Measurements from ENCODE around the gene CYSRT1. TPM values are rescaled to one million over a fixed set of nuclear protein-coding genes. Genes with fewer than 3 reads are reported as not detected.
A peak's percentile ranks its signal among the peaks of the same experiment; 100 is the strongest.

Gene CYSRT1
- total RNA-seq, 4 donors from 2014 or later: 0.94 to 2.3 (median 1.3) TPM; not detected in 1

DNA sequence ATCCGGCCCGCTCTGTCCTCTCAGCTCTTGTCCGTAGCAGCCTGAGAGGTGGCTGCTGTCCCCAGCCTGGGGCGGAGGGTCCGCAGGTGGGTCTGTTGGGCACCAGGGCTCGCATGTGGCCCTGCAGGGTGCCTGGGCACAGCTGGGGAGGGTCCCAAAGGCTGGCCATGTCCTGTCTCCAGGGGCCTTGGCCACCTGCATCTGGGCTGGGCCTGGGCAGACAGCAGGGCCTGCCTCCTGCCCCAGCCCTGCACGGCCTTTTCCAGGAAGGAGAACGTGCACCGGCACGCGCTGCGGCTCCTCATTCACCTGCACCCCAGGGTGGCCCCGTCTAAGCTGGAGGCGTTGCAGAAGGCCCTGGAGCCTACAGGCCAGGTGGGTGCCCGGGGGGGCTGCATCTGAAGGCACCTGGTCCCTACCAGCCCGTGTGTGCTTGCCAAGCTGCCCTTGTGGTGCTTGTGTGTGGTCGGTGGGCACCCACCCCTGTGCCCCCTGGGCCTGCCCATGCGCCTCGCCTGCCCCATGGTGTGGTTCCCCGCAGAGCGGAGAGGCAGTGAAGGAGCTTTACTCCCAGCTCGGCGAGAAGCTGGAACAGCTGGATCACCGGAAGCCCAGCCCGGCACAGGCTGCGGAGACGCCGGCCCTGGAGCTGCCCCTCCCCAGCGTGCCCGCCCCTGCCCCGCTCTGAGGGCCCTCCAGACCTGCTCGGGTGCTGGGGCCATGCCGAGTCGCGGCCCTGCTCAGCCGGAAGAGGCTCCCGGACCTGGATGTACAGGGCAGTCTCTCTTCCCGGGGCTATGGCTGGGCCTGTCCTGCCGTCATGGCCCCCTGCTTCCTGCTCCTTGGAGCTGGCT is 47.5 kb downstream of the CYSRT1 start:
- intact Hi-C loops (cut with DNase I): no loop called here
- Histone ChIP-seq H3K36me3 (peaks cover 11 to 19% of the 10 kb centered on the region in 2 donors), H3K4me3 (replicated peaks in 1 of 3) (no peak overlapping the region), H3K4me1 (peaks cover 22 to 34% of the 10 kb centered on the region in 2 donors), H3K27me3 (no peaks in the 10 kb centered on the region), H3K9me3 (no peaks in the 10 kb centered on the region), H3K27ac (no peak overlapping the region)
- WGBS, 2 donors: 89 to 92% methylated on average over 3 to 27 of the region's 39 CpGs
- no peak for DNase-seq
- TF ChIP-seq POLR2A (IDR thresholded peaks at IDR 0.05) (no peak), CTCF (IDR thresholded peaks at IDR 0.05) (no peak)

- peaks cover 11 to 19% of the 10 kb centered on the region in 2 donors for H3K36me3 ChIP-seq
- no peak for DNase-seq
- whole genome bisulfite sequencing, 2 donors: 92 to 95% methylated on average over 9 to 13 of the region's 13 CpGs
Observed at GRCh38 chr9:137273095-137273490, 48.1 kb downstream of the CYSRT1 start.

DNA sequence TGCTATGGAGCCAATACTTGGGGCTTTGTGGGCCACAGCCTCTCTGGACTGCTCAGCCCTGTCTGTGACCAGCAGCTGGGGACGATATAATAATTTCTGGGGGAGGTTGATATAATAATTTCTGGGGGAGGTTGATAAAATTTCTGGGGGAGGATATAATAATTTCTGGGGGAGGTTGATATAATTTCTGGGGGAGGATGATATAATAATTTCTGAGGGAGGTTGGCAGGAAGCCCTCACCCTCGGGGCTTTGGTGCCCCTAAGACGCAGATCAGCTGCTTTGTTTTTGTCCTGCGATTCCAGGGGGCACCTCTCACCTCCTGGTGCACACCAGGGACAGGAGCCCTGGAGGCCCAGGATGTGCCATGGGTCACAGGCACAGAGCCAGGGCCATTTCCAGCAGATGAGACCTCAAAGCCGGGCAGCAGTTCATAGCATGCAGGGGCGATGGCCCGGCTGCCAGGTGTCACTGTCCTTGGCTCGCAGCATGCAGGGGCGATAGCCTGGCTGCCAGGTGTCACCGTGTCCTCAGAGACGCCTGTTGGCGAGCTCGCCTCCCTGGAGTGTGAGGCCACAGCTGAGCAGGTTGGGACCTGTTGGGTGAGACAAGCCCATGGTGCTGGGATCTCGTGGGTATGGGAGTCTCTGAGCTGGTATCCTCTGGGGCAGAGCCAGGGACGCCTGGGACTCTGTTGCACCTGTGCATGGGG is 48.8 kb downstream of the CYSRT1 start:
- Histone ChIP-seq H3K4me3 (replicated peaks in 1 of 3) (no peak overlapping the region), H3K27ac (peak overlapping the region in 2 of 3 donors; percentile 41 to 46), H3K9me3 (no peaks in the 10 kb centered on the region), H3K4me1 (peaks cover 32 to 42% of the 10 kb centered on the region in 2 donors), H3K27me3 (no peaks in the 10 kb centered on the region), H3K36me3 (peaks cover 11 to 19% of the 10 kb centered on the region in 2 donors)
- 74 to 77% methylated on average over 6 to 12 of the region's 15 CpGs for WGBS, 2 donors
- peak in 1 of 2 donors; percentile 15 for DNase-seq
- TF ChIP-seq POLR2A (IDR thresholded peaks at IDR 0.05): no peak
- no peak for TF ChIP-seq CTCF (IDR thresholded peaks at IDR 0.05)
- intact Hi-C loops (cut with DNase I): no loop called here

More at GRCh38 chr9:137273095-137273490, 48.1 kb downstream of the CYSRT1 start:
- Histone ChIP-seq H3K9me3 (no peaks in the 10 kb centered on the region), H3K4me3 (replicated peaks in 1 of 3) (no peak overlapping the region), H3K4me1 (peaks cover 29 to 40% of the 10 kb centered on the region in 2 donors), H3K27me3 (no peaks in the 10 kb centered on the region), H3K27ac (no peak overlapping the region)
- intact Hi-C loops (cut with DNase I): no loop called here
- no peak for TF ChIP-seq CTCF (IDR thresholded peaks at IDR 0.05)
- no peak for TF ChIP-seq POLR2A (IDR thresholded peaks at IDR 0.05)

DNA sequence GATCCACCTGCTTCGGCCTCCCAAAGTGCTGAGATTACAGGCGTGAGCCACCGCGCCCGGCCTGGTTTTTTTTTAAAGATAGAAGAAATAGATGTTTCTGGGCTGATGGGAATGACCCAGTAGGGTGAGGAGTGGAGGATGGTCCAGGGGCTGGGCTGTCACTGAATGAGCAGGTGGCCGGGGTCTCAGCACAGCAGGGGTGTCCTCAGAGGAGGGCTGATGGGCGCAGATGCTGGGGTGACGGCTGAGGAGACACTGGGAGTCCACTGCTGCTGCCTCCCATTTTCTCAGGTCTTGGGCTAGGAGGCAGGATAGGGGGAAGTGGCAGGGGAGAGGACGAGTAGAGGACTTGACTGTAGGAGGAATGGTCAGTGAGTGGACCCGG is 50.2 kb downstream of the CYSRT1 start:
- Histone ChIP-seq H3K4me3 (replicated peaks in 1 of 3) (no peak overlapping the region), H3K36me3 (peaks cover 11 to 15% of the 10 kb centered on the region in 2 donors), H3K9me3 (no peaks in the 10 kb centered on the region), H3K27me3 (no peaks in the 10 kb centered on the region), H3K27ac (peak overlapping the region in 2 of 3 donors; percentile 30 to 72), H3K4me1 (peaks cover 32 to 39% of the 10 kb centered on the region in 2 donors)
- WGBS, 2 donors: 74 to 84% methylated on average over 10 of the region's 10 CpGs
- intact Hi-C loops (cut with DNase I): no loop called here
- TF ChIP-seq POLR2A (IDR thresholded peaks at IDR 0.05) (no peak), CTCF (IDR thresholded peaks at IDR 0.05) (no peak)
- no peak for DNase-seq

Other genes starting within 250 kb of the CYSRT1 start
- gene PTGDS, start 247.7 kb upstream of the CYSRT1 start, total RNA-seq: 10 to 100 TPM in 3 of 4 donors, 1 to 10 TPM in 1; 5.0 to 39.5 (median 33.9) TPM
- under 1 TPM in 1 of 4 donors, not detected in 3; 0.54 TPM for gene LCNL1, start 242.2 kb upstream of the CYSRT1 start, total RNA-seq
- 100 to 1,000 TPM in 1 of 4 donors, 10 to 100 TPM in 3; 29.8 to 109 (median 50.7) TPM for gene PAXX, start 232.8 kb upstream of the CYSRT1 start, total RNA-seq
- 100 to 1,000 TPM in 3 of 4 donors, 10 to 100 TPM in 1; 97.7 to 301 (median 268) TPM for gene CLIC3, start 228.6 kb upstream of the CYSRT1 start, total RNA-seq
- gene ABCA2, start 196.9 kb upstream of the CYSRT1 start, total RNA-seq: 10 to 100 TPM; 36.8 to 59.7 (median 50.2) TPM
- gene FUT7, start 193.1 kb upstream of the CYSRT1 start, total RNA-seq: not detected
- gene NPDC1, start 179.0 kb upstream of the CYSRT1 start, total RNA-seq: 10 to 100 TPM; 23.3 to 65.9 (median 35.4) TPM
- gene ENTPD2, start 171.1 kb upstream of the CYSRT1 start, total RNA-seq: under 1 TPM in 2 of 4 donors, not detected in 2; 0.22 to 0.49 TPM
- gene SAPCD2, start 154.6 kb upstream of the CYSRT1 start, total RNA-seq: 1 to 10 TPM in 1 of 4 donors, under 1 TPM in 3; 0.27 to 1.0 (median 0.72) TPM
- gene UAP1L1, start 147.7 kb upstream of the CYSRT1 start, total RNA-seq: 10 to 100 TPM in 2 of 4 donors, 1 to 10 TPM in 2; 9.3 to 15.7 (median 12.4) TPM
- gene MAN1B1, start 138.2 kb upstream of the CYSRT1 start, total RNA-seq: 10 to 100 TPM; 48.2 to 73.8 (median 67.2) TPM
- gene DPP7, start 110.4 kb upstream of the CYSRT1 start, total RNA-seq: 100 to 1,000 TPM; 120 to 209 (median 157) TPM
- gene GRIN1, start 86.0 kb upstream of the CYSRT1 start, total RNA-seq: not detected
- not detected for gene LRRC26, start 55.1 kb upstream of the CYSRT1 start, total RNA-seq
- not detected for gene TMEM210, start 53.1 kb upstream of the CYSRT1 start, total RNA-seq
- 10 to 100 TPM; 25.6 to 34.1 (median 31.8) TPM for gene ANAPC2, start 36.6 kb upstream of the CYSRT1 start, total RNA-seq
- 10 to 100 TPM; 42.0 to 97.5 (median 62.8) TPM for gene SSNA1, start 36.5 kb upstream of the CYSRT1 start, total RNA-seq
- 10 to 100 TPM in 2 of 4 donors, 1 to 10 TPM in 2; 6.5 to 13.5 (median 9.9) TPM for gene TPRN, start 24.4 kb upstream of the CYSRT1 start, total RNA-seq
- gene TMEM203, start 19.5 kb upstream of the CYSRT1 start, total RNA-seq: 10 to 100 TPM; 29.7 to 47.3 (median 38.4) TPM
- 10 to 100 TPM in 3 of 4 donors, 1 to 10 TPM in 1; 9.0 to 16.6 (median 15.4) TPM for gene NDOR1, start 19.5 kb upstream of the CYSRT1 start, total RNA-seq
- 1 to 10 TPM; 2.3 to 4.5 (median 3.8) TPM for gene RNF208, start 2.9 kb upstream of the CYSRT1 start, total RNA-seq
- under 1 TPM in 2 of 4 donors, not detected in 2; 0.33 to 0.81 TPM for gene RNF224, start 2.3 kb downstream of the CYSRT1 start, total RNA-seq
- gene SLC34A3, start 5.7 kb downstream of the CYSRT1 start, total RNA-seq: under 1 TPM in 1 of 4 donors, not detected in 3; 0.33 TPM
- gene TUBB4B, start 16.1 kb downstream of the CYSRT1 start, total RNA-seq: 100 to 1,000 TPM; 181 to 757 (median 487) TPM
- not detected for gene STPG3, start 26.1 kb downstream of the CYSRT1 start, total RNA-seq
- gene NELFB, start 30.2 kb downstream of the CYSRT1 start, total RNA-seq: 10 to 100 TPM; 29.8 to 39.1 (median 32.4) TPM
- 10 to 100 TPM; 10.8 to 14.7 (median 12.0) TPM for gene TOR4A, start 52.6 kb downstream of the CYSRT1 start, total RNA-seq
- 10 to 100 TPM in 1 of 4 donors, 1 to 10 TPM in 3; 1.8 to 10.2 (median 6.8) TPM for gene NRARP, start 77.1 kb downstream of the CYSRT1 start, total RNA-seq
- 10 to 100 TPM; 13.0 to 32.0 (median 26.6) TPM for gene EXD3, start 198.0 kb downstream of the CYSRT1 start, total RNA-seq
- gene NOXA1, start 198.2 kb downstream of the CYSRT1 start, total RNA-seq: 10 to 100 TPM in 2 of 4 donors, 1 to 10 TPM in 2; 5.4 to 16.6 (median 10.0) TPM
- gene ENTPD8, start 216.2 kb downstream of the CYSRT1 start, total RNA-seq: under 1 TPM in 2 of 4 donors, not detected in 2; 0.29 to 0.78 TPM
- 10 to 100 TPM; 50.1 to 58.5 (median 54.2) TPM for gene NSMF, start 234.2 kb downstream of the CYSRT1 start, total RNA-seq